Activated T-cell treated with anti-CD3 and anti-CD28 coated beads, Interleukin-2, amount 50 U/mL, for 1 hour (primary cell): ENCODE data around the gene CST11.
"Not testable (repeated sequence)": the region's sequence is repeated elsewhere in the genome, so short reads cannot be mapped to it uniquely, and the experiment has no call there.

ENCODE experiments used
- DNase-seq: peaks from one replicate; pipeline ENCODE4 v3.0.0-alpha.2; 2020

The CST11 gene

GRCh38 chr20:23452776-23453175, at the start of gene CST11:
Gene CST11 (minus strand): TSS chr20:23452876. CDS start chr20:23452811, 65 bp downstream.
- DNase-seq, result no peak

GRCh38 chr20:23501926-23502325, 49.2 kb upstream of the CST11 start:
- DNase-seq, result no peak

GRCh38 chr20:23497536-23497935, 44.9 kb upstream of the CST11 start:
- no peak for DNase-seq

GRCh38 chr20:23493172-23493772, 40.6 kb upstream of the CST11 start:
- DNase-seq, result no peak

- no peak for DNase-seq
Observed at GRCh38 chr20:23492292-23492691, 39.6 kb upstream of the CST11 start.

- no peak for DNase-seq
Observed at GRCh38 chr20:23490817-23491216, 38.1 kb upstream of the CST11 start, which contains the start of gene CST8. Gene CST8 (plus strand): TSS chr20:23491117. CDS start chr20:23491668, 551 bp downstream.

- no peak for DNase-seq
Observed at GRCh38 chr20:23488996-23489395, 36.3 kb upstream of the CST11 start.

- DNase-seq, result no peak
Observed at GRCh38 chr20:23488470-23488869, 35.8 kb upstream of the CST11 start.

GRCh38 chr20:23484081-23484480, 31.4 kb upstream of the CST11 start:
- no peak for DNase-seq

- no peak for DNase-seq
Observed at GRCh38 chr20:23482138-23482537, 29.5 kb upstream of the CST11 start.

- DNase-seq, result no peak
Observed at GRCh38 chr20:23479043-23479442, 26.4 kb upstream of the CST11 start.

- no peak for DNase-seq
Observed at GRCh38 chr20:23477223-23477622, 24.5 kb upstream of the CST11 start.

- DNase-seq, result no peak
Observed at GRCh38 chr20:23476015-23476754, 23.5 kb upstream of the CST11 start.

GRCh38 chr20:23475395-23475794, 22.7 kb upstream of the CST11 start:
- no peak for DNase-seq

- DNase-seq, result not testable (repeated sequence)
Observed at GRCh38 chr20:23473293-23473692, 20.6 kb upstream of the CST11 start.

GRCh38 chr20:23472306-23472705, 19.6 kb upstream of the CST11 start:
- DNase-seq, result not testable (repeated sequence)

- DNase-seq, result not testable (repeated sequence)
Observed at GRCh38 chr20:23466961-23467360, 14.3 kb upstream of the CST11 start.

GRCh38 chr20:23461180-23461579, 8.5 kb upstream of the CST11 start:
- no peak for DNase-seq

- DNase-seq, result no peak
Observed at GRCh38 chr20:23459461-23460150, 6.9 kb upstream of the CST11 start.

- DNase-seq, result no peak
Observed at GRCh38 chr20:23456873-23457272, 4.2 kb upstream of the CST11 start.

- DNase-seq, result no peak
Observed at GRCh38 chr20:23456409-23456808, 3.7 kb upstream of the CST11 start.

- DNase-seq, result no peak
Observed at GRCh38 chr20:23455639-23456038, 3.0 kb upstream of the CST11 start.

GRCh38 chr20:23454816-23455215, 2.1 kb upstream of the CST11 start:
- no peak for DNase-seq
